Thymus (tissue), 11 donors: ENCODE measurements around the gene PLA2G4C. TPM values are rescaled to one million over a fixed set of nuclear protein-coding genes. Genes with fewer than 3 reads are reported as not detected.
A peak's percentile ranks its signal among the peaks of the same experiment; 100 is the strongest.

Experiments used
- DNase-seq, 9 donors: peaks; one replicate each; pipeline ENCODE4 v3.0.0-alpha.2; 2013; ENCODE audit warnings: low spot score in 9 of 9, low read depth in 6 of 9, missing footprints in 1 of 9
- H3K27ac ChIP-seq, 2 donors: one replicate each; pipeline ENCODE4 v1.5.1; 2013; ENCODE audit warnings: control low read depth in 1 of 2, low read depth in 1 of 2, low read length in 1 of 2, mild to moderate bottlenecking in 1 of 2, moderate library complexity in 1 of 2
- H3K27me3 ChIP-seq, 2 donors: one replicate each; pipeline ENCODE4 v1.5.1; 2013; ENCODE audit warnings: low read length in 1 of 2; ENCODE audit not compliant: control insufficient read depth in 2 of 2, insufficient read depth in 1 of 2
- H3K36me3 ChIP-seq, 2 donors: one replicate each; pipeline ENCODE4 v1.5.1; 2013; ENCODE audit warnings: low read length in 1 of 2, mild to moderate bottlenecking in 1 of 2, moderate library complexity in 1 of 2; ENCODE audit not compliant: control insufficient read depth in 2 of 2, insufficient read depth in 2 of 2
- H3K4me1 ChIP-seq, 2 donors: one replicate each; pipeline ENCODE4 v1.5.1; 2013; ENCODE audit warnings: low read length in 2 of 2; ENCODE audit not compliant: control insufficient read depth in 2 of 2, insufficient read depth in 2 of 2
- H3K4me3 ChIP-seq, 2 donors: one replicate each; pipeline ENCODE4 v1.5.1; 2013; ENCODE audit warnings: low read length in 2 of 2, control low read depth in 1 of 2, mild to moderate bottlenecking in 1 of 2
- H3K9me3 ChIP-seq, 2 donors: one replicate each; pipeline ENCODE4 v1.5.1; 2013; ENCODE audit warnings: low read length in 1 of 2, mild to moderate bottlenecking in 1 of 2; ENCODE audit not compliant: control insufficient read depth in 2 of 2, insufficient read depth in 1 of 2
- WGBS: extraction: QIAGEN DNeasy Blood & Tissue Kit; methylation state at CpG from one replicate; pipeline ENCODE4 v1.1.7; 2013; 5-methylcytosine and 5-hydroxymethylcytosine counted together
- polyA plus RNA-seq: library from polyadenylated mRNA; stranded (reverse); fragments of 200-250 nt; gene quantifications from one replicate; pipeline ENCODE4 v1.2.3, GENCODE V29; 2013
- total RNA-seq: library from RNA; stranded (reverse); fragments of 120-200 nt; gene quantifications from one replicate; pipeline ENCODE4 v1.2.4, GENCODE V29; 2013
- donor health status: healthy.

Gene PLA2G4C
- total and polyA plus RNA-seq, 2 donors = 8.1 to 15.0 TPM

- no peaks in the 10 kb centered on the region for H3K4me1 ChIP-seq
- WGBS = 100% methylated on average over 2 of the region's 2 CpGs
- DNase-seq = no peak
- no peaks in the 10 kb centered on the region for H3K27me3 ChIP-seq
- peaks cover 56 to 75% of the 10 kb centered on the region in 2 donors for H3K36me3 ChIP-seq
- no peaks in the 10 kb centered on the region for H3K9me3 ChIP-seq
- H3K4me3 ChIP-seq = no peak overlapping the region
- H3K27ac ChIP-seq = no peak overlapping the region
Observed at GRCh38 chr19:48120505-48120904, 9.9 kb upstream of the PLA2G4C start.

GRCh38 chr19:48118131-48118517, 7.5 kb upstream of the PLA2G4C start:
- peaks cover 47 to 67% of the 10 kb centered on the region in 2 donors for H3K36me3 ChIP-seq
- H3K4me3 ChIP-seq = no peak overlapping the region
- 98% methylated on average over 11 of the region's 11 CpGs for WGBS
- H3K9me3 ChIP-seq = no peaks in the 10 kb centered on the region
- no peaks in the 10 kb centered on the region for H3K27me3 ChIP-seq
- H3K4me1 ChIP-seq = no peaks in the 10 kb centered on the region
- no peak overlapping the region for H3K27ac ChIP-seq
- no peak for DNase-seq

- H3K4me3 ChIP-seq = no peak overlapping the region
- H3K27me3 ChIP-seq = no peaks in the 10 kb centered on the region
- no peaks in the 10 kb centered on the region for H3K4me1 ChIP-seq
- H3K27ac ChIP-seq = no peak overlapping the region
- WGBS = 99% methylated on average over 12 of the region's 12 CpGs
- H3K9me3 ChIP-seq = no peaks in the 10 kb centered on the region
- H3K36me3 ChIP-seq = peaks cover 42 to 62% of the 10 kb centered on the region in 2 donors
- DNase-seq = no peak
Observed at GRCh38 chr19:48117515-48118130, 7.0 kb upstream of the PLA2G4C start.

- Histone ChIP-seq H3K4me3 (no peak overlapping the region), H3K27ac (no peak overlapping the region), H3K27me3 (no peaks in the 10 kb centered on the region), H3K9me3 (no peaks in the 10 kb centered on the region), H3K4me1 (peaks cover 3 to 9% of the 10 kb centered on the region in 2 donors), H3K36me3 (peaks cover 14 to 29% of the 10 kb centered on the region in 2 donors)
- WGBS = 96% methylated on average over 16 of the region's 16 CpGs
- no peak for DNase-seq
Observed at GRCh38 chr19:48113190-48113917, 2.7 kb upstream of the PLA2G4C start.

- H3K27ac ChIP-seq = peak overlapping the region in 1 of 2 donors; percentile 80
- peaks cover 8 to 16% of the 10 kb centered on the region in 2 donors for H3K36me3 ChIP-seq
- H3K4me1 ChIP-seq = peaks cover 3 to 13% of the 10 kb centered on the region in 2 donors
- H3K27me3 ChIP-seq = no peaks in the 10 kb centered on the region
- no peak overlapping the region for H3K4me3 ChIP-seq
- H3K9me3 ChIP-seq = peaks cover 0 to 3% of the 10 kb centered on the region in 2 donors
- WGBS = 88% methylated on average over 7 of the region's 7 CpGs
- no peak for DNase-seq
Observed at GRCh38 chr19:48111280-48111679, 663 bp upstream of the PLA2G4C start.

GRCh38 chr19:48108997-48109782, 1.4 kb downstream of the PLA2G4C start:
- 96% methylated on average over 15 of the region's 15 CpGs for WGBS
- no peak overlapping the region for H3K4me3 ChIP-seq
- H3K4me1 ChIP-seq = peaks cover 3 to 13% of the 10 kb centered on the region in 2 donors
- no peaks in the 10 kb centered on the region for H3K27me3 ChIP-seq
- H3K36me3 ChIP-seq = peaks cover under 1 to 1% of the 10 kb centered on the region in 2 donors
- peaks cover 0 to 3% of the 10 kb centered on the region in 2 donors for H3K9me3 ChIP-seq
- no peak overlapping the region for H3K27ac ChIP-seq
- no peak for DNase-seq

GRCh38 chr19:48103922-48104321, 6.7 kb downstream of the PLA2G4C start:
- WGBS = 98% methylated on average over 5 of the region's 5 CpGs
- H3K27me3 ChIP-seq = no peaks in the 10 kb centered on the region
- DNase-seq = no peak
- H3K9me3 ChIP-seq = peaks cover 0 to 3% of the 10 kb centered on the region in 2 donors
- H3K36me3 ChIP-seq = no peaks in the 10 kb centered on the region
- no peak overlapping the region for H3K4me3 ChIP-seq
- H3K4me1 ChIP-seq = peaks cover 0 to 4% of the 10 kb centered on the region in 2 donors
- H3K27ac ChIP-seq = no peak overlapping the region

GRCh38 chr19:48102870-48103751, 7.5 kb downstream of the PLA2G4C start:
- Histone ChIP-seq H3K27me3 (no peaks in the 10 kb centered on the region), H3K4me3 (no peak overlapping the region), H3K27ac (no peak overlapping the region), H3K4me1 (peaks cover 0 to 4% of the 10 kb centered on the region in 2 donors), H3K9me3 (peaks cover 0 to 1% of the 10 kb centered on the region in 2 donors), H3K36me3 (no peaks in the 10 kb centered on the region)
- 67% methylated on average over 13 of the region's 13 CpGs for WGBS
- peak in 4 of 9 donors; percentile 17 to 42 (median 30) for DNase-seq
